ENCODE measurements around the gene ACBD3. TPM values are rescaled to one million over a fixed set of nuclear protein-coding genes. Genes with fewer than 3 reads are reported as not detected.
A peak's percentile ranks its signal among the peaks of the same experiment; 100 is the strongest.

The ACBD3 gene
- total and polyA plus RNA-seq, 4 experiments from 2014 or later: 10.1 to 29.7 (median 25.7) TPM

- no peaks in the 10 kb centered on the region for H3K36me3 ChIP-seq (ENCODE audit: insufficient read depth, low read length)
- no peaks in the 10 kb centered on the region for H3K9me3 ChIP-seq (ENCODE audit: control insufficient read depth in 1 of 2, low read length in 2 of 2)
- H3K4me1 Mint-ChIP-seq: peaks cover 23 to 49% (median 34%) of the 10 kb centered on the region in 4 donors
- H3K27me3 Mint-ChIP-seq: no peaks in the 10 kb centered on the region
- no peak for DNase-seq
- ChIA-PET CTCF (ENCODE audit: partially characterized antibody) (interaction anchor here (0.6 to 7.0 kb wide), 19 partner anchors 14 to 215 kb away, joined by 3 to 207 read pairs (median 4); no protein-coding TSS in a partner anchor), POLR2A (ENCODE audit: partially characterized antibody) (interaction anchor here (1.1 to 8.2 kb wide), 9 partner anchors 13 to 284 kb away, joined by 3 to 63 read pairs (median 6); partner anchors contain the start of genes H3-3A, LIN9, PARP1 and SDE2)
- H3K9me3 Mint-ChIP-seq: no peaks in the 10 kb centered on the region
- peaks cover 42% of the 10 kb centered on the region for H3K4me1 ChIP-seq (ENCODE audit: insufficient read depth, low read length)
- no peaks in the 10 kb centered on the region for H3K27me3 ChIP-seq (ENCODE audit: insufficient read depth, low read length)
- intact Hi-C loops (cut with micrococcal nuclease): loop anchor here (5.0 kb wide), 2 partner anchors 42 to 652 kb away; no protein-coding TSS in a partner anchor
- H3K4me3 Mint-ChIP-seq: peak overlapping the region in 7 of 8 donors; percentile 28 to 91 (median 89)
- H3K4me3 ChIP-seq (ENCODE audit: low read length in 2 of 2): no peak overlapping the region
- peak overlapping the region; percentile 21 to 99 (median 83) for H3K27ac Mint-ChIP-seq
- peaks cover 0 to 4% of the 10 kb centered on the region in 2 donors for H3K36me3 Mint-ChIP-seq
- H3K27ac ChIP-seq (ENCODE audit: low read depth, low read length): no peak overlapping the region
Measured at GRCh38 chr1:226123591-226124471, 62.7 kb downstream of the ACBD3 start.

GRCh38 chr1:226123212-226123560, 63.4 kb downstream of the ACBD3 start:
- H3K27ac Mint-ChIP-seq: peak overlapping the region; percentile 93 to 99 (median 99)
- Histone ChIP-seq H3K9me3 (ENCODE audit: control insufficient read depth in 1 of 2, low read length in 2 of 2) (no peaks in the 10 kb centered on the region), H3K4me1 (ENCODE audit: insufficient read depth, low read length) (peaks cover 41% of the 10 kb centered on the region), H3K4me3 (ENCODE audit: low read length in 2 of 2) (no peak overlapping the region), H3K27me3 (ENCODE audit: insufficient read depth, low read length) (no peaks in the 10 kb centered on the region), H3K36me3 (ENCODE audit: insufficient read depth, low read length) (no peaks in the 10 kb centered on the region), H3K27ac (ENCODE audit: low read depth, low read length) (peak overlapping the region; percentile 68)
- H3K27me3 Mint-ChIP-seq: no peaks in the 10 kb centered on the region
- POLR2A ChIA-PET (ENCODE audit: partially characterized antibody): interaction anchor here (1.1 to 8.2 kb wide), 10 partner anchors 12 to 285 kb away, joined by 3 to 63 read pairs (median 6); partner anchors contain the start of genes H3-3A, LIN9, PARP1 and SDE2
- H3K4me3 Mint-ChIP-seq: peak overlapping the region; percentile 36 to 91 (median 89)
- no peak for DNase-seq
- peaks cover 0 to 4% of the 10 kb centered on the region in 2 donors for H3K36me3 Mint-ChIP-seq
- intact Hi-C loops (cut with micrococcal nuclease): loop anchor here (5.0 kb wide), 2 partner anchors 41 to 651 kb away; no protein-coding TSS in a partner anchor
- CTCF ChIA-PET (ENCODE audit: partially characterized antibody): interaction anchor here (0.6 to 7.0 kb wide), 13 partner anchors 13 to 216 kb away, joined by 3 to 207 read pairs (median 3); no protein-coding TSS in a partner anchor
- peaks cover 23 to 45% (median 34%) of the 10 kb centered on the region in 4 donors for H3K4me1 Mint-ChIP-seq
- H3K9me3 Mint-ChIP-seq: no peaks in the 10 kb centered on the region

- no peaks in the 10 kb centered on the region for H3K36me3 ChIP-seq (ENCODE audit: insufficient read depth, low read length)
- H3K36me3 Mint-ChIP-seq: peaks cover 0 to 4% of the 10 kb centered on the region in 2 donors
- H3K4me3 ChIP-seq (ENCODE audit: low read length in 2 of 2): peak overlapping the region in 1 of 2 donors; percentile 58
- H3K4me3 Mint-ChIP-seq: peak overlapping the region in 7 of 8 donors; percentile 48 to 89 (median 69)
- peak; percentile 75 to 85 (median 80) for DNase-seq
- no peaks in the 10 kb centered on the region for H3K9me3 ChIP-seq (ENCODE audit: control insufficient read depth in 1 of 2, low read length in 2 of 2)
- no peaks in the 10 kb centered on the region for H3K9me3 Mint-ChIP-seq
- ChIA-PET CTCF (ENCODE audit: partially characterized antibody) (interaction anchor here (1.0 to 7.0 kb wide), 11 partner anchors 11 to 649 kb away, joined by 3 to 207 read pairs (median 5); partner anchors contain the start of gene SDE2), POLR2A (ENCODE audit: partially characterized antibody) (interaction anchor here (1.0 to 8.2 kb wide), 10 partner anchors 11 to 211 kb away, joined by 3 to 63 read pairs (median 8); partner anchors contain the start of genes H3-3A, LIN9 and SDE2)
- H3K27me3 ChIP-seq (ENCODE audit: insufficient read depth, low read length): no peaks in the 10 kb centered on the region
- H3K27ac Mint-ChIP-seq: peak overlapping the region in 5 of 7 donors; percentile 48 to 93 (median 74)
- peaks cover 29% of the 10 kb centered on the region for H3K4me1 ChIP-seq (ENCODE audit: insufficient read depth, low read length)
- intact Hi-C loops (cut with micrococcal nuclease): loop anchor here (1.0 to 5.0 kb wide), 5 partner anchors 12 to 649 kb away; partner anchors contain the start of gene SDE2
- H3K27ac ChIP-seq (ENCODE audit: low read depth, low read length): peak overlapping the region; percentile 68
- no peaks in the 10 kb centered on the region for H3K27me3 Mint-ChIP-seq
- peaks cover 18 to 35% (median 27%) of the 10 kb centered on the region in 4 donors for H3K4me1 Mint-ChIP-seq
Measured at GRCh38 chr1:226121587-226122400, 64.7 kb downstream of the ACBD3 start.

GRCh38 chr1:226121049-226121586, 65.4 kb downstream of the ACBD3 start:
- Histone ChIP-seq H3K9me3 (ENCODE audit: control insufficient read depth in 1 of 2, low read length in 2 of 2) (no peaks in the 10 kb centered on the region), H3K27me3 (ENCODE audit: insufficient read depth, low read length) (no peaks in the 10 kb centered on the region), H3K4me3 (ENCODE audit: low read length in 2 of 2) (peak overlapping the region in 1 of 2 donors; percentile 58), H3K4me1 (ENCODE audit: insufficient read depth, low read length) (peaks cover 29% of the 10 kb centered on the region), H3K36me3 (ENCODE audit: insufficient read depth, low read length) (no peaks in the 10 kb centered on the region), H3K27ac (ENCODE audit: low read depth, low read length) (peak overlapping the region; percentile 68)
- intact Hi-C loops (cut with micrococcal nuclease): loop anchor here (1.0 to 5.0 kb wide), 4 partner anchors 12 to 649 kb away; partner anchors contain the start of gene SDE2
- Mint-ChIP-seq H3K27me3 (no peaks in the 10 kb centered on the region), H3K27ac (peak overlapping the region; percentile 31 to 92 (median 78)), H3K4me1 (peaks cover 18 to 35% (median 27%) of the 10 kb centered on the region in 4 donors), H3K4me3 (peak overlapping the region; percentile 79 to 88 (median 83)), H3K9me3 (no peaks in the 10 kb centered on the region), H3K36me3 (peaks cover 0 to 4% of the 10 kb centered on the region in 2 donors)
- ChIA-PET CTCF (ENCODE audit: partially characterized antibody) (interaction anchor here (0.9 to 3.0 kb wide), 14 partner anchors 11 to 648 kb away, joined by 3 to 53 read pairs (median 4); partner anchors contain the start of genes H3-3A and SDE2), POLR2A (ENCODE audit: partially characterized antibody) (interaction anchor here (0.7 to 8.2 kb wide), 8 partner anchors 11 to 130 kb away, joined by 3 to 63 read pairs (median 6); partner anchors contain the start of genes H3-3A and SDE2)
- DNase-seq: peak in 1 of 5 donors; percentile 47

GRCh38 chr1:226120398-226120797, 66.1 kb downstream of the ACBD3 start:
- Mint-ChIP-seq H3K4me3 (peak overlapping the region in 6 of 8 donors; percentile 82 to 84 (median 83)), H3K9me3 (no peaks in the 10 kb centered on the region), H3K27ac (peak overlapping the region in 3 of 7 donors; percentile 52 to 92 (median 78)), H3K36me3 (peaks cover 0 to 4% of the 10 kb centered on the region in 2 donors), H3K27me3 (no peaks in the 10 kb centered on the region), H3K4me1 (peaks cover 17 to 33% (median 26%) of the 10 kb centered on the region in 4 donors)
- no peak for DNase-seq
- CTCF ChIA-PET (ENCODE audit: partially characterized antibody): interaction anchor here (0.9 to 3.0 kb wide), 13 partner anchors 11 to 648 kb away, joined by 3 to 53 read pairs (median 4); partner anchors contain the start of genes H3-3A and SDE2
- Histone ChIP-seq H3K27me3 (ENCODE audit: insufficient read depth, low read length) (no peaks in the 10 kb centered on the region), H3K27ac (ENCODE audit: low read depth, low read length) (no peak overlapping the region), H3K9me3 (ENCODE audit: control insufficient read depth in 1 of 2, low read length in 2 of 2) (no peaks in the 10 kb centered on the region), H3K4me3 (ENCODE audit: low read length in 2 of 2) (no peak overlapping the region), H3K36me3 (ENCODE audit: insufficient read depth, low read length) (no peaks in the 10 kb centered on the region), H3K4me1 (ENCODE audit: insufficient read depth, low read length) (peaks cover 26% of the 10 kb centered on the region)
- POLR2A ChIA-PET (ENCODE audit: partially characterized antibody): interaction anchor here (0.7 to 8.2 kb wide), 7 partner anchors 10 to 129 kb away, joined by 3 to 63 read pairs (median 8); partner anchors contain the start of genes H3-3A and SDE2
- intact Hi-C loops (cut with micrococcal nuclease): loop anchor here (2.0 to 5.0 kb wide), 3 partner anchors 38 to 648 kb away; partner anchors contain the start of gene SDE2

GRCh38 chr1:226119169-226119568, 67.4 kb downstream of the ACBD3 start:
- peaks cover 8 to 22% (median 15%) of the 10 kb centered on the region in 4 donors for H3K4me1 Mint-ChIP-seq
- intact Hi-C loops (cut with micrococcal nuclease): no loop called here
- POLR2A ChIA-PET (ENCODE audit: partially characterized antibody): interaction anchor here (0.6 to 8.2 kb wide), 3 partner anchors 9 to 57 kb away, joined by 3 to 63 read pairs (median 3); partner anchors contain the start of gene H3-3A
- H3K27me3 ChIP-seq (ENCODE audit: insufficient read depth, low read length): no peaks in the 10 kb centered on the region
- H3K36me3 Mint-ChIP-seq: peaks cover 0 to 4% of the 10 kb centered on the region in 2 donors
- peaks cover 15% of the 10 kb centered on the region for H3K4me1 ChIP-seq (ENCODE audit: insufficient read depth, low read length)
- peak overlapping the region in 1 of 8 donors; percentile 38 for H3K4me3 Mint-ChIP-seq
- no peak for DNase-seq
- no peaks in the 10 kb centered on the region for H3K27me3 Mint-ChIP-seq
- no peaks in the 10 kb centered on the region for H3K36me3 ChIP-seq (ENCODE audit: insufficient read depth, low read length)
- H3K27ac Mint-ChIP-seq: peak overlapping the region in 3 of 7 donors; percentile 35 to 92 (median 42)
- H3K4me3 ChIP-seq (ENCODE audit: low read length in 2 of 2): no peak overlapping the region
- no peak overlapping the region for H3K27ac ChIP-seq (ENCODE audit: low read depth, low read length)
- H3K9me3 ChIP-seq (ENCODE audit: control insufficient read depth in 1 of 2, low read length in 2 of 2): no peaks in the 10 kb centered on the region
- CTCF ChIA-PET (ENCODE audit: partially characterized antibody): interaction anchor here (1.1 to 3.0 kb wide), 6 partner anchors 9 to 214 kb away, joined by 3 to 53 read pairs (median 14); no protein-coding TSS in a partner anchor
- no peaks in the 10 kb centered on the region for H3K9me3 Mint-ChIP-seq
